Activated T-cell treated with anti-CD3 and anti-CD28 coated beads for 48 hours (primary cell): ENCODE data around the gene FHAD1.

ENCODE experiments used
- DNase-seq: peaks from one replicate; pipeline ENCODE4 v3.0.0-alpha.2; 2020; ENCODE audit warnings: low read depth

Gene FHAD1

DNA sequence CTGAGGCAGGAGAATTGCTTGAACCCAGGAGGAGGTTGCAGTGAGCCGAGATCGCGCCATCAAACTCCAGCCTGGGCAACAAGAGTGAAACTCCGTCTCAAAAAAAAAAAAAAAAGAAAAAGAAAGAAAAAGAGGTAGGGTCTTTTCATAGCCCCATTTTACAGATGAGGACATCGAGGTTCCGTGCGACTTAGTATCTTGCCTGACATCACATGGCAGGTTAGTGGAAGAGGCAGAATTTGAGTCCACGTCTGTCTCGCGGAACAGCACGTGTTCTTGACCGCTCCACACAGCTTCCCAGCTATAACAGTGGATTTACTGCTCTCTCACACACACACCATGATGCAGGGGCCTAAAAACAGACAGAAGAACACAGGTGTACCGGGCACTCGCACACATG, 192.3 kb downstream of the FHAD1 start:
- no peak for DNase-seq

DNA sequence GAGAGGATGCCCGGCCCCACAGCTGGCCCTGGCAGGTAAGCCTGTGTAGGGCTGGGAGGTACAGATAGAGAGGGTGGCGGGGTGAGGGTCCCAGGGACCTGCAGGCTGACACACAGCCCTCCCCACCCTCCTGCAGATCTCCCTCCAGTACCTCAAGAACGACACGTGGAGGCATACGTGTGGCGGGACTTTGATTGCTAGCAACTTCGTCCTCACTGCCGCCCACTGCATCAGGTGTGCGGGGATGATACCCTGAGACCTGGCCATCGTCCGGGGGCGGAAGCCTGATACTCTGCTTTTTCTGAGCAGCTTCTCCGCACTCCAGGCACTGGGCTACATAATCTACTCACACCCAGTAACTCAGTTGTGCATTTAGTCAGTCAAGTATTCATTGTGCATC, 193.3 kb downstream of the FHAD1 start:
- no peak for DNase-seq

DNA sequence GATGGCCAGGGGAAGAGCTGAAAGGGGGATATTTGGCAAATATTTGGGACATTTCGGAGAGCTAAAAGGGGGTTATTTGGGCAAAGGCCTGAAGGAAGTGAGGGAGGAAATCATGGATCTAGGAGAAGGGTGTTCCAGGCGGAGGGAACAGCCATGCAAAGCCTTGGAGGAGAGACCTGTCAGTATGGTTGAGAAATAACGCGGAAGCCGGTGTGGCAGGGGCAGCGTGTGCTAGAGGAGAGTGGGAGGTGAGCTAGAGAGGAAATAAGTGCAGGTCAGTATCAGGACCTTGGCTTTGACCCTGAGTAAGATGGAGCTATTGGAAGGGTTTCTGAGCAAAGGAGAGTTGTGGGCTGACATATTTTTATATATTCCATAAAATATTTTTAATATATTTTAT, 194.2 kb downstream of the FHAD1 start:
- DNase-seq, result no peak

DNA sequence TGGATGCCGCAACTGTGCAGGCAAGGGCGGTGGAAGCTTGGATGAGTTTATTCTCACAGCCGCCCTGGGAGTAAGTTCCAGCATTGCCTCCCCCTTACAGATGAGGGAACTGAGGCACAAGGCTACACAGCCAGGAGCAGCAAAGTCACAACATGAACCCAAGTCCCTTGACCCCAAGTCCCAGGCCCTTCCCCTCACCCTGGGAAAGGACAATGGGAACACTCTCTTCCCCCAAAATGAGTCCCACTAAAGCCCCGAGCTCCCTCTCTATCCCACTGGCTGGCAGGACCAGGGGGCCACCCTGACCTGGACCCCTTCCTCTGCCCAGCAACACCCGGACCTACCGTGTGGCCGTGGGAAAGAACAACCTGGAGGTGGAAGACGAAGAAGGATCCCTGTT, 195.1 kb downstream of the FHAD1 start:
- DNase-seq, result no peak

DNA sequence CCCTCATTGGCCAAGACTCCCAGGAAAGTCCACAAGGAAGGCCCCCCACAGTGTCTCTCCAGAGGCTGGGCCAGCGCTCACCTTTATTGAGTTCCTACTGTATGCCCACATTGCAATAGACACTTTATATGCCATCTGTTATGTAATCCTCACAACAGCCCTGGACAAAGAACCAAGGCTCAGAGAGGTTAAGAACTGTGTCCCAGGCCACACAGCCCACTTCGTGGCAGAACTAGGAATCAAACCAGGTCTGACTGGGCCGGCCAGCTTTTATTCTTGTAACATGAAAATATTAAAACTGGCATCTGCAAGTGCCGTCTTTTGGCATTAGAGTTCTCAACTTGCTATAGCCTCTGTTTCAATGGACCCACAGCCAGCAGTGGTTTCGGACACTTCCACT, 195.7 kb downstream of the FHAD1 start:
- no peak for DNase-seq

DNA sequence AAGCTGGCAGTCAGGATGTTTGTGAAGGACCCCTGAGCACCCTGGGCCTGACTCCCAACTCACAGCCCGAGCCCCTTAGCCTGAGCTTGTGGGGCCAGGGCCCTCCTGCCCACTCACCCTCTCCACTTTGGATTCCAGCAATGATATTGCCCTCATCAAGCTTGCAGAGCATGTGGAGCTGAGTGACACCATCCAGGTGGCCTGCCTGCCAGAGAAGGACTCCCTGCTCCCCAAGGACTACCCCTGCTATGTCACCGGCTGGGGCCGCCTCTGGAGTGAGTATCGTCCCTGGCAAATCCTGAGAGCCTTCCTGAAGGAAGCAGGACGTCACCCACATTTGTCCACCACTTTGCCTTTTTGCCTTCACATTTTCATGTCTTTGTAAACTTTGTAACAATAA, 196.3 kb downstream of the FHAD1 start:
- no peak for DNase-seq

DNA sequence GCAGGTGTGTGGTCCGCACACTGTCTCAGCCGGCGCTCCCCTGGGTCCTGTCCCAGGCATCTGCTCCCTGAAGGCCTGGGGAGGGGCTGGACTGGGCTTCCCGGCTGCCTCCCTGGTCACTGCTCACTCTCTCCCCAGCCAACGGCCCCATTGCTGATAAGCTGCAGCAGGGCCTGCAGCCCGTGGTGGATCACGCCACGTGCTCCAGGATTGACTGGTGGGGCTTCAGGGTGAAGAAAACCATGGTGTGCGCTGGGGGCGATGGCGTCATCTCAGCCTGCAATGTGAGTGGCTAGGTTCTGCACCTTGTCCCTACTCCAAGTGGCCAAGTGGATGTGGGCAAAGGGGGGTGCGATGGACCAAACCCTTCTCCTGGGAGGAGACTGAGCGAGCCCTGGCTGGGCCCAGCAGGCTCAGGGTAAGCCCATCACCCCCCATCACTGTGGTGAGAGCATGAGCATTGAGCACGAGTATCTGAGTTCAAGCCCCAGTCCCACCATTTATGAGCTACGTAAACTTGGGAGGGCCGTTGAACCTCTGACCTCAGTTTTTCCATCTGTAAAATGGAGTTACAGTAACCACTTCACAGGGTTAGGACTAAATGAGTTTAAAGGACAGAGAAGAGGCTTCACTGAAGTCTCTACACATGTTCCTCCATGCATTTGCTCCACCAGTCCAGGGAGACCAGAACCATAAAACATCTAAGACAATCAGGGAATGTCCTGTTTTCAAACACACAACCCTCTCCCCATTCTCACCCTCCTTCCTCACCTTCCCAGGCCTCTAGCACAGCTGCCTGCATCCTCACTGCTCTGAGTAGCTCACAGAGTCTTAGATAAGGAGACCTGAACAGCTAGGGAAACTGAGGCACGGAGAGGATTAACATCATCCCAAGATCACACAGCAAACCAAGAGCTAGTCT, 197.7 kb downstream of the FHAD1 start:
- DNase-seq, result no peak

DNA sequence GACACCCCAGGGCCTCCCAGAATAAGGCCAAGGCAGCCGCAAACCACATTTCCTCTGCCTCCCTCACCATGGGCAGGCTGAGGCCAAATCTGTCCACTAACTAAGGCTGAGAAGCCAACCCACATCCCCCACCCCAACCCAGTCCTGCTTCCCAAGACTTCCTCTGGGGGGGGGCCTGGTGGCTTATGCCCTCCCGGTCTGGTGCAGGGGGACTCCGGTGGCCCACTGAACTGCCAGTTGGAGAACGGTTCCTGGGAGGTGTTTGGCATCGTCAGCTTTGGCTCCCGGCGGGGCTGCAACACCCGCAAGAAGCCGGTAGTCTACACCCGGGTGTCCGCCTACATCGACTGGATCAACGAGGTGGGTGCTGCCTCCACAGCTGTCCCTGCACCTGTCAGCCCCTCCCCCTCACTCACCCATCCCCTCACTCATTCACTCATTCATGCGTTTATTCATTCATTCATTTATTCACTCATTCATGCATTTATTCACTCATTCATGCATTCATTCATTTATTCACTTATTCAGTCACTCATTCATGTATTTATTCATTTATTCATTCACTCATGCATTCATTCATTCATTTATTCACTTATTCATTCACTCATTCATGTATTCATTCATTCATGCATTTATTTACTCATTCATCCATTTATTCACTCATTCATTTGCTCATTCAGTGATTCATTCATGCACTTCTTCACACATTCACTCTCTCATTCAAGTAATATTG, 198.5 kb downstream of the FHAD1 start:
- no peak for DNase-seq

DNA sequence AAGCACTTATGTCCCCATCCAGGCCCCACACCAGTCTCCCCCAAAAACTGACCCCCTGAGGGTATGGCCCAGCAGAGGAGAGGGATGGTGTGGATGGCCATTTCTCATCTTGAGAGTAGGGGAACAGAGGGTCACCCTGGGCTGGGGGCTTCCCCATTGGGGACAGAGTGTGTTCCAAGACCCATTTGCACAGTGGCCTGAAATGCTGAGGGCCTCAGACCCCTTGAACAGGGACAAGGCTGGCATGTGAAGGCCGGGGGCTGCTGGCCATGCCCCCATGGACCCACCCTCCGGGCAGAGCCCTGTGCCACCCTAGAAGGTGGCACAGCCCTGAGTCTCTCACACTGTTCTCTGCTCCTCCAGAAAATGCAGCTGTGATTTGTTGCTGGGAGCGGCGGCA, 199.2 kb downstream of the FHAD1 start:
- DNase-seq, result no peak
